ENCODE data around the gene ATG2B. TPM values are rescaled to one million over a fixed set of nuclear protein-coding genes. Genes with fewer than 3 reads are reported as not detected.

ATG2B gene
- polyA plus RNA-seq, 1 experiment, result 22.1 TPM

- Histone ChIP-seq H3K27ac (ENCODE audit: low read depth, low read length) (no peak overlapping the region), H3K9me3 (ENCODE audit: control insufficient read depth, insufficient read depth, low read length) (no peaks in the 10 kb centered on the region), H3K4me3 (ENCODE audit: low read depth, low read length) (no peak overlapping the region), H3K27me3 (ENCODE audit: control insufficient read depth, insufficient read depth, low read length) (peaks cover 8% of the 10 kb centered on the region)
- no peak for DNase-seq (ENCODE audit: low read depth, low spot score)
- CTCF ChIA-PET, result no interaction called here
- POLR2A ChIA-PET, result no interaction called here
- no peak for TF ChIP-seq CTCF (IDR thresholded peaks at IDR 0.05; ENCODE audit: low read depth, low read length)
Observed at GRCh38 chr14:96407935-96408570, 44.9 kb upstream of the ATG2B start.

- no peak for DNase-seq (ENCODE audit: low read depth, low spot score)
- Histone ChIP-seq H3K27ac (ENCODE audit: low read depth, low read length) (no peak overlapping the region), H3K4me3 (ENCODE audit: low read depth, low read length) (no peak overlapping the region), H3K27me3 (ENCODE audit: control insufficient read depth, insufficient read depth, low read length) (peaks cover 13% of the 10 kb centered on the region), H3K9me3 (ENCODE audit: control insufficient read depth, insufficient read depth, low read length) (no peaks in the 10 kb centered on the region)
- no peak for TF ChIP-seq CTCF (IDR thresholded peaks at IDR 0.05; ENCODE audit: low read depth, low read length)
- ChIA-PET CTCF (interaction anchor here (1.2 kb wide), 1 partner anchor 18 kb away, joined by 3 read pairs; no protein-coding TSS in a partner anchor), POLR2A (no interaction called here)
Observed at GRCh38 chr14:96405677-96406076, 42.5 kb upstream of the ATG2B start.

- Histone ChIP-seq H3K27ac (ENCODE audit: low read depth, low read length) (no peak overlapping the region), H3K27me3 (ENCODE audit: control insufficient read depth, insufficient read depth, low read length) (peaks cover 19% of the 10 kb centered on the region), H3K4me3 (ENCODE audit: low read depth, low read length) (no peak overlapping the region), H3K9me3 (ENCODE audit: control insufficient read depth, insufficient read depth, low read length) (no peaks in the 10 kb centered on the region)
- POLR2A ChIA-PET, result no interaction called here
- no peak for TF ChIP-seq CTCF (IDR thresholded peaks at IDR 0.05; ENCODE audit: low read depth, low read length)
- CTCF ChIA-PET, result interaction anchor here (1.3 kb wide), 1 partner anchor 21 kb away, joined by 4 read pairs; no protein-coding TSS in a partner anchor
- no peak for DNase-seq (ENCODE audit: low read depth, low spot score)
Observed at GRCh38 chr14:96403409-96403808, 40.3 kb upstream of the ATG2B start.

GRCh38 chr14:96400495-96400894 is 37.4 kb upstream of the ATG2B start:
- CTCF ChIA-PET, result interaction anchor here (0.6 to 1.0 kb wide), 2 partner anchors 21 to 511 kb away, joined by 3 to 9 read pairs; no protein-coding TSS in a partner anchor
- Histone ChIP-seq H3K27ac (ENCODE audit: low read depth, low read length) (no peak overlapping the region), H3K4me3 (ENCODE audit: low read depth, low read length) (no peak overlapping the region), H3K27me3 (ENCODE audit: control insufficient read depth, insufficient read depth, low read length) (peaks cover 18% of the 10 kb centered on the region), H3K9me3 (ENCODE audit: control insufficient read depth, insufficient read depth, low read length) (no peaks in the 10 kb centered on the region)
- POLR2A ChIA-PET, result no interaction called here
- no peak for TF ChIP-seq CTCF (IDR thresholded peaks at IDR 0.05; ENCODE audit: low read depth, low read length)
- DNase-seq (ENCODE audit: low read depth, low spot score), result no peak

DNA sequence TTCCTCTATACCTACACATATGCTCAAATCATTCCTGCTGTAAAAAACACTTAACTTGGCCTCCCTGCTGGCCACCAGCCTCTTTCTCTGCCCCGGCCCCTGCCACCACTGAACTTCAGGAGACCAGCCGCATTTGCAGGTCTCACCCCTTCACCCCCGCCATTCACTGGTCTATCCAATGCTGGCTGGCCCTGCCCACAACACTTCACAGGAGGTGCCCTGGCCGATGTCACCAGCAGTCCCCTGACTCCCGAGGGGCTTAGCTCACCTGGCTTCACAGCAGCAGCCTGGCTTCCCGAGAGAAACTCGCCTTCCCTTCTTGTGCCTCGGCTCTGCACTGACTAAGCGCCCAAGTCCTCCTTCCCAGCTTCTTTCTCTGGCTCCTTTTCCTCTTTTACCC is 36.3 kb upstream of the ATG2B start:
- ChIA-PET CTCF (no interaction called here), POLR2A (no interaction called here)
- Histone ChIP-seq H3K9me3 (ENCODE audit: control insufficient read depth, insufficient read depth, low read length) (no peaks in the 10 kb centered on the region), H3K27me3 (ENCODE audit: control insufficient read depth, insufficient read depth, low read length) (peaks cover 15% of the 10 kb centered on the region), H3K27ac (ENCODE audit: low read depth, low read length) (no peak overlapping the region), H3K4me3 (ENCODE audit: low read depth, low read length) (no peak overlapping the region)
- no peak for TF ChIP-seq CTCF (IDR thresholded peaks at IDR 0.05; ENCODE audit: low read depth, low read length)
- no peak for DNase-seq (ENCODE audit: low read depth, low spot score)

All from AG04450 (cell line).